Measurements from ENCODE around the gene PLD5.
A peak's percentile ranks its signal among the peaks of the same experiment; 100 is the strongest.

DNA sequence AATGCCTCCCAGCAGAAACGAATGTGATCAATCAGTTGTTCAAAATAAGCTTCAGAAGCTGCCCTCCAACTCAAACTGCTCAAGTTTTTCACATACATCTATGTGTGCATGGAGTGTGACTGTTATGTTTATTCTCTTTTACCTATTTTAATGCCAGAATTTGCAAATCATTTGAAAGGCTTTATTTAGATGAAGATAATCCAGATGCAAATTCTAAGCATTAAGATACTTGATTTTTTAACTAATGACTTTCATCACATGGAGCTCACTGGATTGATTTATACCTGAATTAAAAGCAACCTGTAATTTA, 69.5 kb downstream of the PLD5 start:
- TF ChIP-seq, protein P1, sequence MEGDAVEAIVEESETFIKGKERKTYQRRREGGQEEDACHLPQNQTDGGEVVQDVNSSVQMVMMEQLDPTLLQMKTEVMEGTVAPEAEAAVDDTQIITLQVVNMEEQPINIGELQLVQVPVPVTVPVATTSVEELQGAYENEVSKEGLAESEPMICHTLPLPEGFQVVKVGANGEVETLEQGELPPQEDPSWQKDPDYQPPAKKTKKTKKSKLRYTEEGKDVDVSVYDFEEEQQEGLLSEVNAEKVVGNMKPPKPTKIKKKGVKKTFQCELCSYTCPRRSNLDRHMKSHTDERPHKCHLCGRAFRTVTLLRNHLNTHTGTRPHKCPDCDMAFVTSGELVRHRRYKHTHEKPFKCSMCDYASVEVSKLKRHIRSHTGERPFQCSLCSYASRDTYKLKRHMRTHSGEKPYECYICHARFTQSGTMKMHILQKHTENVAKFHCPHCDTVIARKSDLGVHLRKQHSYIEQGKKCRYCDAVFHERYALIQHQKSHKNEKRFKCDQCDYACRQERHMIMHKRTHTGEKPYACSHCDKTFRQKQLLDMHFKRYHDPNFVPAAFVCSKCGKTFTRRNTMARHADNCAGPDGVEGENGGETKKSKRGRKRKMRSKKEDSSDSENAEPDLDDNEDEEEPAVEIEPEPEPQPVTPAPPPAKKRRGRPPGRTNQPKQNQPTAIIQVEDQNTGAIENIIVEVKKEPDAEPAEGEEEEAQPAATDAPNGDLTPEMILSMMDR (IDR thresholded peaks at IDR 0.05) = peak in 1 of 12 donors; percentile 4
- no peak for TF ChIP-seq POLR2A (IDR thresholded peaks at IDR 0.05)
